Measurements from ENCODE around the gene SLC19A2.

DNA sequence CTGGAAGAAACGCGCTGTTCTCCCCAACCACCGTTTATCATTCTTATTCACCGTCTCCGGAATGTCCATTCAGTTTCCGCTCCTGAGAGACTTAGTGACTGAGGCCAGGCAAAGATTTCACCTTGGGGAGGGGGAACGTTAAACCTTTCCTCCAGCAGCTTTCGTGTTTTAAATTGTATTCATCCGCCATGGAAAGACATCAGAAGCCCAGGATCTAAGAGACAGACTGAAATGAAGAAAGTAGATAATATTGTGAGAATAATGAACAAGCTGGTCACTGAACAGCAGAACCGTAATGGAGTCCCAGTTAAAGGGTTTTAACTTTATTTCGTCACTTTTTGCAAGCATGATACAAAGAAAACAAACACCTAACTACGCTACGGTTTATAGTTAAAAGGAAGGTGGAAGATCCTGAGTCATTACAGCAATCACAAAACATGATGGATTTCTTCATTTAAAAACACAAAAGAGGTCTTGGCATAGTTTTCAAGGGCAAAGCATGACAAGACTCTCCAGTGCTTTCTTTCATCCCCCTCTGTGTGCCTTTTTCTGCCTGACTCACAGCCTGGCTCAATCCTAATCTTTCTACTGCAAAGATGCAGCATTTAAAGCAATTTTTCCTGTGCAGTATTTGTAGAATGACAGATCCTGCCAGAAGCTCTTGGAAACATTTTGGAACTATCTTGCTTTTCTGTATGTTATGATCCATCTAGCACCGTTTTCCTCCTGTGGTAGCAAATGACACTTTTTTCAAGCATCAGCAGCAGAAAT is 722 bp upstream of the SLC19A2 start:
- TF ChIP-seq, protein P1, sequence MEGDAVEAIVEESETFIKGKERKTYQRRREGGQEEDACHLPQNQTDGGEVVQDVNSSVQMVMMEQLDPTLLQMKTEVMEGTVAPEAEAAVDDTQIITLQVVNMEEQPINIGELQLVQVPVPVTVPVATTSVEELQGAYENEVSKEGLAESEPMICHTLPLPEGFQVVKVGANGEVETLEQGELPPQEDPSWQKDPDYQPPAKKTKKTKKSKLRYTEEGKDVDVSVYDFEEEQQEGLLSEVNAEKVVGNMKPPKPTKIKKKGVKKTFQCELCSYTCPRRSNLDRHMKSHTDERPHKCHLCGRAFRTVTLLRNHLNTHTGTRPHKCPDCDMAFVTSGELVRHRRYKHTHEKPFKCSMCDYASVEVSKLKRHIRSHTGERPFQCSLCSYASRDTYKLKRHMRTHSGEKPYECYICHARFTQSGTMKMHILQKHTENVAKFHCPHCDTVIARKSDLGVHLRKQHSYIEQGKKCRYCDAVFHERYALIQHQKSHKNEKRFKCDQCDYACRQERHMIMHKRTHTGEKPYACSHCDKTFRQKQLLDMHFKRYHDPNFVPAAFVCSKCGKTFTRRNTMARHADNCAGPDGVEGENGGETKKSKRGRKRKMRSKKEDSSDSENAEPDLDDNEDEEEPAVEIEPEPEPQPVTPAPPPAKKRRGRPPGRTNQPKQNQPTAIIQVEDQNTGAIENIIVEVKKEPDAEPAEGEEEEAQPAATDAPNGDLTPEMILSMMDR (IDR thresholded peaks at IDR 0.05; ENCODE audit: insufficient read depth, low read depth, low read length): no peak
- no peak for TF ChIP-seq EZH2 (IDR thresholded peaks at IDR 0.05; ENCODE audit: insufficient read depth, low read length)

All from astrocyte (in vitro differentiated cells and primary cell).